GM23338 (cell line): ENCODE data around the gene TMEM132D. TPM values are rescaled to one million over a fixed set of nuclear protein-coding genes. Genes with fewer than 3 reads are reported as not detected.

ENCODE experiments used
- ATAC-seq: fragments of 200-7000 bp; cut with Tn5 transposase; 3 replicates; pipeline ENCODE4 v1.9.1; 2020
- DNase-seq: peaks from one replicate; pipeline ENCODE4 v3.0.0-alpha.2; 2015; ENCODE audit warnings: low spot score
- H2AFZ ChIP-seq: fragments of 200-600 bp; sonication (generic); 2 replicates; pipeline ENCODE4 v1.8.0; 2016; ENCODE audit warnings: antibody characterized with exemption, mild to moderate bottlenecking, moderate library complexity
- H3F3A ChIP-seq: fragments of 200-600 bp; sonication (generic); replicated peaks from 2 replicates; pipeline ENCODE4 v1.8.0; 2017; ENCODE audit warnings: antibody characterized with exemption, mixed run types, low read depth
- H3K27ac ChIP-seq: fragments of 200-600 bp; sonication (generic); 2 replicates; pipeline ENCODE4 v1.6.1; 2016; ENCODE audit warnings: low read depth
- H3K27me3 ChIP-seq: fragments of 200-600 bp; sonication (generic); 2 replicates; pipeline ENCODE4 v1.8.0; 2016; ENCODE audit warnings: mild to moderate bottlenecking, mixed run types, moderate library complexity; ENCODE audit not compliant: insufficient read depth
- H3K36me3 ChIP-seq: fragments of 200-600 bp; sonication (generic); 2 replicates; pipeline ENCODE4 v1.8.0; 2016; ENCODE audit warnings: mild to moderate bottlenecking; ENCODE audit not compliant: insufficient read depth
- H3K4me1 ChIP-seq: fragments of 200-600 bp; sonication (generic); 2 replicates; pipeline ENCODE4 v1.8.0; 2016; ENCODE audit warnings: mild to moderate bottlenecking, moderate library complexity; ENCODE audit not compliant: insufficient read depth
- H3K4me2 ChIP-seq: fragments of 200-600 bp; sonication (generic); 2 replicates; pipeline ENCODE4 v1.7.1; 2017; ENCODE audit warnings: mixed run types
- H3K4me3 ChIP-seq: fragments of 200-600 bp; sonication (generic); 2 replicates; pipeline ENCODE4 v1.6.1; 2016; ENCODE audit warnings: mixed run types
- H3K79me2 ChIP-seq: fragments of 200-600 bp; sonication (generic); replicated peaks from 2 replicates; pipeline ENCODE4 v1.8.0; 2017; ENCODE audit warnings: mild to moderate bottlenecking; ENCODE audit not compliant: insufficient read depth
- H3K9me2 ChIP-seq: fragments of 200-600 bp; sonication (generic); 2 replicates; pipeline ENCODE4 v1.8.0; 2017; ENCODE audit not compliant: insufficient read depth
- H4K20me1 ChIP-seq: fragments of 200-600 bp; sonication (generic); replicated peaks from 2 replicates; pipeline ENCODE4 v1.8.0; 2017; ENCODE audit warnings: mild to moderate bottlenecking; ENCODE audit not compliant: insufficient read depth
- H3K27ac Mint-ChIP-seq: 2 replicates; pipeline ENCODE4 v1.8.0; 2020; ENCODE audit warnings: inconsistent platforms, mild to moderate bottlenecking, moderate library complexity, mixed read lengths
- H3K27me3 Mint-ChIP-seq: 3 replicates; pipeline ENCODE4 v1.8.0; 2022; ENCODE audit warnings: low read depth, mild to moderate bottlenecking, moderate library complexity, mixed read lengths, inconsistent platforms; ENCODE audit not compliant: insufficient read depth, poor library complexity
- H3K36me3 Mint-ChIP-seq: 3 replicates; pipeline ENCODE4 v1.8.0; 2021; ENCODE audit warnings: low read depth, mild to moderate bottlenecking, inconsistent platforms, moderate library complexity, mixed read lengths
- H3K4me1 Mint-ChIP-seq: 3 replicates; pipeline ENCODE4 v1.8.0; 2020; ENCODE audit warnings: mild to moderate bottlenecking, inconsistent platforms, mixed read lengths
- H3K4me3 Mint-ChIP-seq: 3 replicates; pipeline ENCODE4 v1.8.0; 2021; ENCODE audit warnings: moderate library complexity, mild to moderate bottlenecking, inconsistent platforms, mixed read lengths
- H3K9me3 Mint-ChIP-seq: 3 replicates; pipeline ENCODE4 v1.8.0; 2020; ENCODE audit warnings: moderate library complexity, mild to moderate bottlenecking, inconsistent platforms, mixed read lengths
- CREB1 ChIP-seq: fragments of 250-450 bp; sonication (Bioruptor Pico); IDR thresholded peaks from 2 replicates; pipeline ENCODE4 v1.5.0; 2020; ENCODE audit warnings: low read depth, mild to moderate bottlenecking, moderate library complexity
- CTCF ChIP-seq, 2 experiments: fragments of 200-600 bp in 1 of 2; sonication (generic) in 1 of 2; conservative IDR thresholded peaks; 2 replicates each; pipeline versions ENCODE4 v1.5.1 to v1.6.1; 2016 to 2017; ENCODE audit warnings: antibody characterized with exemption in 2 of 2, low read depth in 2 of 2, mild to moderate bottlenecking in 2 of 2, moderate library complexity in 1 of 2
- ETS1 ChIP-seq: IDR thresholded peaks from 2 replicates; pipeline ENCODE4 v1.6.1; 2016; ENCODE audit warnings: antibody characterized with exemption
- EZH2 ChIP-seq: fragments of 200-600 bp; sonication (generic); IDR thresholded peaks from one replicate; pipeline ENCODE4 v1.8.0; 2017; ENCODE audit warnings: antibody characterized with exemption, mild to moderate bottlenecking, low read depth; ENCODE audit not compliant: unreplicated experiment
- EZH2phosphoT487 ChIP-seq: fragments of 200-600 bp; sonication (generic); IDR thresholded peaks from one replicate; pipeline ENCODE4 v1.8.1; 2018; ENCODE audit warnings: antibody characterized with exemption; ENCODE audit not compliant: unreplicated experiment
- JUNB ChIP-seq: IDR thresholded peaks from one replicate; pipeline ENCODE4 v1.6.1; 2016; ENCODE audit warnings: antibody characterized with exemption; ENCODE audit not compliant: unreplicated experiment
- NANOG ChIP-seq: IDR thresholded peaks from 2 replicates; pipeline ENCODE4 v1.6.1; 2016; ENCODE audit warnings: antibody characterized with exemption, borderline replicate concordance
- POLR2AphosphoS5 ChIP-seq: IDR thresholded peaks from 2 replicates; pipeline ENCODE4 v1.6.1; 2016; ENCODE audit warnings: antibody characterized with exemption, low read depth
- STAT1 ChIP-seq: IDR thresholded peaks from one replicate; pipeline ENCODE4 v1.6.1; 2016; ENCODE audit warnings: antibody characterized with exemption; ENCODE audit not compliant: unreplicated experiment
- ZNF114 ChIP-seq: fragments of 250-450 bp; sonication (Bioruptor Pico); IDR thresholded peaks from 2 replicates; pipeline ENCODE4 v1.5.0; 2020; ENCODE audit warnings: mild to moderate bottlenecking, moderate library complexity
- ZNF331 ChIP-seq: fragments of 250-450 bp; sonication (Bioruptor Pico); IDR thresholded peaks from 2 replicates; pipeline ENCODE4 v1.5.0; 2020; ENCODE audit warnings: low read depth, mild to moderate bottlenecking, moderate library complexity
- polyA plus RNA-seq: library from polyadenylated mRNA; unstranded; fragments of >200 nt; fragmentation: Nextera tagmentation; extraction: Ambion mirVana; gene quantifications from 2 replicates; pipeline ENCODE4 v1.2.1, GENCODE V29; 2016
- total RNA-seq: library from RNA; depleted of rRNA; stranded (reverse); fragments of >200 nt; shearing (Covaris generic); gene quantifications from 2 replicates; pipeline ENCODE4 v1.2.3, GENCODE V29; 2014
- TF ChIP-seq, protein P1 (sequence below): fragments of 250-450 bp; sonication (Bioruptor Pico); IDR thresholded peaks from 2 replicates; pipeline ENCODE4 v1.5.0; 2020; ENCODE audit warnings: mild to moderate bottlenecking, moderate library complexity

TMEM132D gene
- total and polyA plus RNA-seq, 2 experiments from 2014 or later: 0.44 to 5.3 TPM

DNA sequence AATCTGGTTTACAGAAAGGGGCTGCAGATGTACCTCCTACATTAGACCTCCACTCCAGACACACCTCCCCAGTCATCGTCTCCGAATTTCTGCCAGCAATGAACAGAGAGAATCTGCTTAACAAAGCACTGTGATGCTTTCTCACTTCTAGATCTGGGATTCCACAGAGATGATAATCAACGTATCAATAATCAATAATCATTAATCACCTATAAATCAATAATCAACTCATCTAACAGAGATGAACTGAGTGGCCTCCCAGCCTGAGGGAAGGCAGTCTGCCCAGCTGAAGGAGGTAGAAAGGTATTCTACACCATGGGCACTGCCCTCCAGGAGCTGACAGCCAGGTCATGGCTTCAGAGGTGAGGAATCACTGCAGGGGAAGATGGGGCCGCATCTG is 183.2 kb downstream of the TMEM132D start (continued):
- TF ChIP-seq CTCF (conservative IDR thresholded peaks at IDR 0.05; ENCODE audit: low read depth in 2 of 2): no peak
- TF ChIP-seq NANOG: no peak
- TF ChIP-seq POLR2AphosphoS5: no peak
- TF ChIP-seq ZNF331 (CRISPR knock-in tag): no peak
- TF ChIP-seq ZNF114 (CRISPR knock-in tag): no peak
- no peak for TF ChIP-seq EZH2
- TF ChIP-seq, protein P1, sequence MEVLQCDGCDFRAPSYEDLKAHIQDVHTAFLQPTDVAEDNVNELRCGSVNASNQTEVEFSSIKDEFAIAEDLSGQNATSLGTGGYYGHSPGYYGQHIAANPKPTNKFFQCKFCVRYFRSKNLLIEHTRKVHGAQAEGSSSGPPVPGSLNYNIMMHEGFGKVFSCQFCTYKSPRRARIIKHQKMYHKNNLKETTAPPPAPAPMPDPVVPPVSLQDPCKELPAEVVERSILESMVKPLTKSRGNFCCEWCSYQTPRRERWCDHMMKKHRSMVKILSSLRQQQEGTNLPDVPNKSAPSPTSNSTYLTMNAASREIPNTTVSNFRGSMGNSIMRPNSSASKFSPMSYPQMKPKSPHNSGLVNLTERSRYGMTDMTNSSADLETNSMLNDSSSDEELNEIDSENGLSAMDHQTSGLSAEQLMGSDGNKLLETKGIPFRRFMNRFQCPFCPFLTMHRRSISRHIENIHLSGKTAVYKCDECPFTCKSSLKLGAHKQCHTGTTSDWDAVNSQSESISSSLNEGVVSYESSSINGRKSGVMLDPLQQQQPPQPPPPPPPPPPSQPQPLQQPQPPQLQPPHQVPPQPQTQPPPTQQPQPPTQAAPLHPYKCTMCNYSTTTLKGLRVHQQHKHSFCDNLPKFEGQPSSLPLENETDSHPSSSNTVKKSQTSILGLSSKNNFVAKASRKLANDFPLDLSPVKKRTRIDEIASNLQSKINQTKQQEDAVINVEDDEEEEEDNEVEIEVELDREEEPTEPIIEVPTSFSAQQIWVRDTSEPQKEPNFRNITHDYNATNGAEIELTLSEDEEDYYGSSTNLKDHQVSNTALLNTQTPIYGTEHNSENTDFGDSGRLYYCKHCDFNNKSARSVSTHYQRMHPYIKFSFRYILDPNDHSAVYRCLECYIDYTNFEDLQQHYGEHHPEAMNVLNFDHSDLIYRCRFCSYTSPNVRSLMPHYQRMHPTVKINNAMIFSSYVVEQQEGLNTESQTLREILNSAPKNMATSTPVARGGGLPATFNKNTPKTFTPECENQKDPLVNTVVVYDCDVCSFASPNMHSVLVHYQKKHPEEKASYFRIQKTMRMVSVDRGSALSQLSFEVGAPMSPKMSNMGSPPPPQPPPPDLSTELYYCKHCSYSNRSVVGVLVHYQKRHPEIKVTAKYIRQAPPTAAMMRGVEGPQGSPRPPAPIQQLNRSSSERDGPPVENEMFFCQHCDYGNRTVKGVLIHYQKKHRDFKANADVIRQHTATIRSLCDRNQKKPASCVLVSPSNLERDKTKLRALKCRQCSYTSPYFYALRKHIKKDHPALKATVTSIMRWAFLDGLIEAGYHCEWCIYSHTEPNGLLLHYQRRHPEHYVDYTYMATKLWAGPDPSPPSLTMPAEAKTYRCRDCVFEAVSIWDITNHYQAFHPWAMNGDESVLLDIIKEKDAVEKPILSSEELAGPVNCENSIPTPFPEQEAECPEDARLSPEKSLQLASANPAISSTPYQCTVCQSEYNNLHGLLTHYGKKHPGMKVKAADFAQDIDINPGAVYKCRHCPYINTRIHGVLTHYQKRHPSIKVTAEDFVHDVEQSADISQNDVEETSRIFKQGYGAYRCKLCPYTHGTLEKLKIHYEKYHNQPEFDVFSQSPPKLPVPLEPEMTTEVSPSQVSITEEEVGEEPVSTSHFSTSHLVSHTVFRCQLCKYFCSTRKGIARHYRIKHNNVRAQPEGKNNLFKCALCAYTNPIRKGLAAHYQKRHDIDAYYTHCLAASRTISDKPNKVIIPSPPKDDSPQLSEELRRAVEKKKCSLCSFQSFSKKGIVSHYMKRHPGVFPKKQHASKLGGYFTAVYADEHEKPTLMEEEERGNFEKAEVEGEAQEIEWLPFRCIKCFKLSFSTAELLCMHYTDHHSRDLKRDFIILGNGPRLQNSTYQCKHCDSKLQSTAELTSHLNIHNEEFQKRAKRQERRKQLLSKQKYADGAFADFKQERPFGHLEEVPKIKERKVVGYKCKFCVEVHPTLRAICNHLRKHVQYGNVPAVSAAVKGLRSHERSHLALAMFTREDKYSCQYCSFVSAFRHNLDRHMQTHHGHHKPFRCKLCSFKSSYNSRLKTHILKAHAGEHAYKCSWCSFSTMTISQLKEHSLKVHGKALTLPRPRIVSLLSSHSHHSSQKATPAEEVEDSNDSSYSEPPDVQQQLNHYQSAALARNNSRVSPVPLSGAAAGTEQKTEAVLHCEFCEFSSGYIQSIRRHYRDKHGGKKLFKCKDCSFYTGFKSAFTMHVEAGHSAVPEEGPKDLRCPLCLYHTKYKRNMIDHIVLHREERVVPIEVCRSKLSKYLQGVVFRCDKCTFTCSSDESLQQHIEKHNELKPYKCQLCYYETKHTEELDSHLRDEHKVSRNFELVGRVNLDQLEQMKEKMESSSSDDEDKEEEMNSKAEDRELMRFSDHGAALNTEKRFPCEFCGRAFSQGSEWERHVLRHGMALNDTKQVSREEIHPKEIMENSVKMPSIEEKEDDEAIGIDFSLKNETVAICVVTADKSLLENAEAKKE (CRISPR knock-in tag): no peak
- TF ChIP-seq EZH2phosphoT487: no peak

- ATAC-seq (no peak), DNase-seq (no peak)
- no peak overlapping the region for H3K4me3 ChIP-seq
- Mint-ChIP-seq H3K4me3 (no peak overlapping the region), H3K36me3 (peaks cover 57% of the 10 kb centered on the region), H3K27ac (no peak overlapping the region), H3K27me3 (peaks cover 6% of the 10 kb centered on the region), H3K9me3 (peaks cover 93% of the 10 kb centered on the region), H3K4me1 (no peaks in the 10 kb centered on the region)
- no peaks in the 10 kb centered on the region for H3K79me2 ChIP-seq
- H4K20me1 ChIP-seq: no peaks in the 10 kb centered on the region
- no peak overlapping the region for H2AFZ ChIP-seq
- no peaks in the 10 kb centered on the region for H3F3A ChIP-seq
- H3K9me2 ChIP-seq: no peaks in the 10 kb centered on the region
- H3K27me3 ChIP-seq: no peaks in the 10 kb centered on the region
- H3K4me1 ChIP-seq: no peaks in the 10 kb centered on the region
- 0 out of 2 replicates have a peak, but pooled peaks cover 3% of the 10 kb centered on the region for H3K36me3 ChIP-seq
- no peak overlapping the region for H3K27ac ChIP-seq
- no peak overlapping the region for H3K4me2 ChIP-seq
- TF ChIP-seq JUNB (no peak), STAT1 (no peak), CTCF (conservative IDR thresholded peaks at IDR 0.05; ENCODE audit: low read depth in 2 of 2) (no peak), ETS1 (no peak), POLR2AphosphoS5 (no peak), NANOG (no peak), EZH2phosphoT487 (no peak), CREB1 (CRISPR knock-in tag) (no peak), ZNF114 (CRISPR knock-in tag) (no peak), ZNF331 (CRISPR knock-in tag) (no peak)
These were observed 184.4 kb downstream of the TMEM132D start for GRCh38 chr12:129719416-129719815.
